ENCODE data around the gene UBXN1. TPM values are rescaled to one million over a fixed set of nuclear protein-coding genes. Genes with fewer than 3 reads are reported as not detected.

Gene UBXN1
- total RNA-seq, 6 donors from 2014 or later, result 104 to 186 (median 128) TPM

- Histone ChIP-seq H3K9me3 (no peaks in the 10 kb centered on the region), H3K27me3 (no peaks in the 10 kb centered on the region), H3K36me3 (peaks cover 53 to 79% (median 74%) of the 10 kb centered on the region in 4 donors), H3K27ac (no peak overlapping the region), H3K4me3 (no peak overlapping the region), H3K4me1 (peaks cover 0 to 1% (median 0%) of the 10 kb centered on the region in 4 donors)
- TF ChIP-seq POLR2AphosphoS5 (IDR thresholded peaks at IDR 0.05) (no peak), EP300 (IDR thresholded peaks at IDR 0.05) (no peak), POLR2A (IDR thresholded peaks at IDR 0.05) (no peak), CTCF (IDR thresholded peaks at IDR 0.05) (no peak)
- no peak for ATAC-seq (ENCODE audit: low FRiP score in 2 of 2)
- no peak for DNase-seq
- WGBS, 2 donors, result 86 to 92% methylated on average over 3 of the region's 3 CpGs
These were observed 51.2 kb downstream of the UBXN1 start for GRCh38 chr11:62627713-62628112.

Small RNA genes within 50 kb of the gene (small RNA-seq; reads per million reads assigned to genes)
- 0 reads per million in 4 donors for gene SNORA57

Other genes starting within 250 kb of the UBXN1 start
- gene AHNAK, start 132.3 kb downstream of the UBXN1 start, total RNA-seq, result 1,000 to 10,000 TPM in 2 of 6 donors, 100 to 1,000 TPM in 4; 583 to 1,153 (median 829) TPM
- gene EEF1G, start 105.2 kb downstream of the UBXN1 start, total RNA-seq, result 100 to 1,000 TPM; 557 to 997 (median 889) TPM
- 10 to 100 TPM in 3 of 6 donors, 1 to 10 TPM in 3; 5.3 to 25.4 (median 11.7) TPM for gene TUT1, start 87.5 kb downstream of the UBXN1 start, total RNA-seq
- gene MTA2, start 77.2 kb downstream of the UBXN1 start, total RNA-seq, result 10 to 100 TPM; 57.6 to 88.0 (median 69.8) TPM
- 100 to 1,000 TPM in 1 of 6 donors, 10 to 100 TPM in 5; 31.0 to 148 (median 71.0) TPM for gene EML3, start 66.3 kb downstream of the UBXN1 start, total RNA-seq
- 1 to 10 TPM; 3.1 to 9.2 (median 5.2) TPM for gene ROM1, start 65.8 kb downstream of the UBXN1 start, total RNA-seq
- gene B3GAT3, start 57.1 kb downstream of the UBXN1 start, total RNA-seq, result 10 to 100 TPM; 21.3 to 43.9 (median 37.9) TPM
- gene GANAB, start 32.5 kb downstream of the UBXN1 start, total RNA-seq, result 100 to 1,000 TPM in 4 of 6 donors, 10 to 100 TPM in 2; 82.3 to 240 (median 138) TPM
- gene INTS5, start 25.8 kb downstream of the UBXN1 start, total RNA-seq, result 10 to 100 TPM in 5 of 6 donors, 1 to 10 TPM in 1; 9.5 to 31.5 (median 19.8) TPM
- gene C11orf98, start 13.9 kb downstream of the UBXN1 start, total RNA-seq, result 10 to 100 TPM; 16.8 to 42.0 (median 30.6) TPM
- gene CSKMT, start 13.8 kb downstream of the UBXN1 start, total RNA-seq, result 10 to 100 TPM in 3 of 6 donors, 1 to 10 TPM in 3; 5.7 to 16.0 (median 10.0) TPM
- gene UQCC3, start 7.4 kb downstream of the UBXN1 start, total RNA-seq, result 10 to 100 TPM in 1 of 6 donors, 1 to 10 TPM in 5; 5.0 to 12.6 (median 6.7) TPM
- 10 to 100 TPM in 1 of 6 donors, 1 to 10 TPM in 5; 3.6 to 19.9 (median 6.8) TPM for gene LBHD1, start 6.8 kb downstream of the UBXN1 start, total RNA-seq
- gene LRRN4CL, start 10.5 kb upstream of the UBXN1 start, total RNA-seq, result 1 to 10 TPM in 5 of 6 donors, under 1 TPM in 1; 0.61 to 6.4 (median 1.8) TPM
- 100 to 1,000 TPM in 2 of 6 donors, 10 to 100 TPM in 4; 75.5 to 198 (median 87.5) TPM for gene BSCL2, start 28.4 kb upstream of the UBXN1 start, total RNA-seq
- gene GNG3, start 28.6 kb upstream of the UBXN1 start, total RNA-seq, result not detected
- 10 to 100 TPM; 23.9 to 76.5 (median 46.3) TPM for gene HNRNPUL2, start 48.4 kb upstream of the UBXN1 start, total RNA-seq
- 10 to 100 TPM; 18.9 to 31.5 (median 28.6) TPM for gene TTC9C, start 49.4 kb upstream of the UBXN1 start, total RNA-seq
- gene ZBTB3, start 75.1 kb upstream of the UBXN1 start, total RNA-seq, result 10 to 100 TPM in 3 of 6 donors, 1 to 10 TPM in 3; 7.3 to 15.3 (median 11.7) TPM
- gene POLR2G, start 82.5 kb upstream of the UBXN1 start, total RNA-seq, result 10 to 100 TPM; 15.8 to 62.9 (median 38.8) TPM
- 10 to 100 TPM; 16.7 to 51.3 (median 27.0) TPM for gene TAF6L, start 92.3 kb upstream of the UBXN1 start, total RNA-seq
- gene TMEM179B, start 108.3 kb upstream of the UBXN1 start, total RNA-seq, result 10 to 100 TPM; 38.8 to 98.2 (median 56.2) TPM
- 10 to 100 TPM; 11.3 to 28.7 (median 15.4) TPM for gene TMEM223, start 112.9 kb upstream of the UBXN1 start, total RNA-seq
- 100 to 1,000 TPM in 1 of 6 donors, 10 to 100 TPM in 5; 56.1 to 215 (median 81.2) TPM for gene NXF1, start 126.4 kb upstream of the UBXN1 start, total RNA-seq
- 10 to 100 TPM; 25.3 to 53.8 (median 44.9) TPM for gene STX5, start 153.0 kb upstream of the UBXN1 start, total RNA-seq
- not detected for gene TEX54, start 153.8 kb upstream of the UBXN1 start, total RNA-seq
- gene WDR74, start 160.5 kb upstream of the UBXN1 start, total RNA-seq, result 10 to 100 TPM; 31.5 to 56.6 (median 50.4) TPM
- 100 to 1,000 TPM; 120 to 236 (median 179) TPM for gene SLC3A2, start 201.8 kb upstream of the UBXN1 start, total RNA-seq
- gene CHRM1, start 242.3 kb upstream of the UBXN1 start, total RNA-seq, result 1 to 10 TPM in 4 of 6 donors, under 1 TPM in 1, not detected in 1; 0.59 to 7.3 (median 3.0) TPM